HepG2 (cell line): Measurements from ENCODE around the gene ACOXL. TPM values are rescaled to one million over a fixed set of nuclear protein-coding genes. Genes with fewer than 3 reads are reported as not detected.

Experiments used
- ATAC-seq: fragments of 200-7000 bp; cut with Tn5 transposase; 3 replicates; pipeline ENCODE4 v1.9.1; 2020; ENCODE audit warnings: mild to moderate bottlenecking, moderate library complexity
- BruUV-seq: library from RNA; stranded (reverse); fragments of 400-500 nt; replicated peaks from 2 replicates; lab custom pipeline; 2021; lab: Mats Ljungman, UMichigan
- CTCF ChIA-PET: fragments of 300-600 bp; formaldehyde crosslinking; extraction: SDS; loops from one replicate; lab custom pipeline; 2021; ENCODE audit warnings: low total read pairs, inconsistent platforms, low intra/inter-chr PET ratio; lab: Yijun Ruan, JAX
- POLR2A ChIA-PET: fragments of 350-600 bp; sonication (Branson Sonifier 250); formaldehyde crosslinking; loops from one replicate; lab custom pipeline; 2020; ENCODE audit warnings: antibody characterized with exemption, inconsistent platforms; lab: Yijun Ruan, JAX
- DNase-seq: peaks from one replicate; pipeline ENCODE4 v3.0.0-alpha.2; 2015; ENCODE audit warnings: low spot score
- FAIRE-seq: peaks from 3 replicates; lab custom pipeline; 2011; peaks lifted over from hg19 to GRCh38; lab: Jason Lieb, UNC
- H2AFZ ChIP-seq: one replicate; pipeline ENCODE4 v1.6.1; 2011; ENCODE audit warnings: low read length, inconsistent platforms
- H3K27ac ChIP-seq: fragments of 300-600 bp; 3 replicates; pipeline ENCODE4 v1.8.0; 2011; ENCODE audit warnings: mixed run types, mild to moderate bottlenecking, mixed read lengths, low read length, inconsistent platforms; ENCODE audit not compliant: insufficient read depth; ENCODE audit errors: extremely low read length
- H3K27me3 ChIP-seq, 2 experiments: fragments of 200-600 bp in 1 of 2; 2 replicates in 1 of 2; 3 replicates in 1 of 2; pipeline versions ENCODE4 v1.6.0 to v1.8.0; 2011; ENCODE audit warnings: low read length in 2 of 2, mild to moderate bottlenecking in 2 of 2, moderate library complexity in 2 of 2, inconsistent platforms in 1 of 2; ENCODE audit not compliant: insufficient read depth in 2 of 2, control insufficient read depth in 1 of 2
- H3K36me3 ChIP-seq, 2 experiments: fragments of 200-600 bp in 1 of 2; replicated peaks in 1 of 2; 2 replicates in 1 of 2; 3 replicates in 1 of 2; pipeline versions ENCODE4 v1.5.1 to v1.8.0; 2011; ENCODE audit warnings: low read length in 2 of 2, inconsistent platforms in 1 of 2; ENCODE audit not compliant: insufficient read depth in 2 of 2, control insufficient read depth in 1 of 2
- H3K4me1 ChIP-seq: 2 replicates; pipeline ENCODE4 v1.5.1; 2012; ENCODE audit warnings: low read length, inconsistent platforms; ENCODE audit not compliant: insufficient read depth
- H3K4me2 ChIP-seq: 2 replicates; pipeline ENCODE4 v1.6.0; 2011; ENCODE audit warnings: low read depth, low read length, inconsistent platforms
- H3K4me3 ChIP-seq, 3 experiments: fragments of 200-600 bp in 1 of 3; sonication (generic), shearing (Covaris generic) in 1 of 3; replicated peaks in 1 of 3; 2 replicates each; pipeline ENCODE4 v1.5.1; 2011 to 2016; ENCODE audit warnings: low read length in 3 of 3, inconsistent platforms in 2 of 3, low read depth in 2 of 3, mild to moderate bottlenecking in 2 of 3, control low read depth in 1 of 3, mixed read lengths in 1 of 3; ENCODE audit not compliant: insufficient read depth in 1 of 3
- H3K79me2 ChIP-seq: one replicate; pipeline ENCODE4 v1.6.1; 2011; ENCODE audit warnings: low read length, inconsistent platforms; ENCODE audit not compliant: insufficient read depth
- H3K9ac ChIP-seq: 2 replicates; pipeline ENCODE4 v1.6.0; 2011; ENCODE audit warnings: mild to moderate bottlenecking, low read depth, low read length, inconsistent platforms; ENCODE audit not compliant: insufficient read depth
- H3K9me3 ChIP-seq: 2 replicates; pipeline ENCODE4 v1.5.1; 2012; ENCODE audit warnings: mild to moderate bottlenecking, low read length
- H4K20me1 ChIP-seq: 2 replicates; pipeline ENCODE4 v1.6.0; 2011; ENCODE audit warnings: inconsistent platforms, mild to moderate bottlenecking, low read length, moderate library complexity; ENCODE audit not compliant: insufficient read depth
- ATF6 ChIP-seq: sonication (generic); formaldehyde crosslinking; conservative IDR thresholded peaks from 2 replicates; pipeline ENCODE4 v1.4.0; 2020; ENCODE audit warnings: missing genetic modification reagents
- E2F5 ChIP-seq: sonication (generic); formaldehyde crosslinking; conservative IDR thresholded peaks from 2 replicates; pipeline ENCODE4 v1.4.0; 2020; ENCODE audit warnings: missing genetic modification reagents
- EZH2 ChIP-seq: conservative IDR thresholded peaks from 2 replicates; pipeline ENCODE4 v1.6.1; 2012; ENCODE audit warnings: mild to moderate bottlenecking, low read depth, low read length, moderate library complexity
- HOXD1 ChIP-seq: sonication (generic); formaldehyde crosslinking; IDR thresholded peaks from 2 replicates; pipeline ENCODE4 v1.5.0; 2020; ENCODE audit warnings: missing genetic modification reagents
- KDM6A ChIP-seq: IDR thresholded peaks from 2 replicates; pipeline ENCODE4 v1.6.1; 2016; ENCODE audit warnings: low read depth
- MIXL1 ChIP-seq: IDR thresholded peaks from 2 replicates; pipeline ENCODE4 v1.6.1; 2016
- PAF1 ChIP-seq: IDR thresholded peaks from 2 replicates; pipeline ENCODE4 v1.6.1; 2016; ENCODE audit warnings: missing genetic modification reagents, missing compliant biosample characterization
- RFXANK ChIP-seq: IDR thresholded peaks from 2 replicates; pipeline ENCODE4 v1.6.1; 2016
- ZFAT ChIP-seq: sonication (generic); formaldehyde crosslinking; conservative IDR thresholded peaks from 2 replicates; pipeline ENCODE4 v1.8.1; 2023; ENCODE audit warnings: missing genetic modification reagents, inconsistent platforms
- ZIK1 ChIP-seq: sonication (generic); formaldehyde crosslinking; IDR thresholded peaks from 2 replicates; pipeline ENCODE4 v1.5.0; 2020; ENCODE audit warnings: mild to moderate bottlenecking, low read depth, missing genetic modification reagents, borderline replicate concordance
- ZNF124 ChIP-seq: sonication (generic); formaldehyde crosslinking; IDR thresholded peaks from 2 replicates; pipeline ENCODE4 v1.4.0; 2020; ENCODE audit warnings: missing genetic modification reagents
- ZNF354B ChIP-seq: sonication (generic); formaldehyde crosslinking; IDR thresholded peaks from 2 replicates; pipeline ENCODE4 v1.8.0; 2022; ENCODE audit warnings: mild to moderate bottlenecking, missing genetic modification reagents
- ZNF674 ChIP-seq: sonication (generic); formaldehyde crosslinking; IDR thresholded peaks from 2 replicates; pipeline ENCODE4 v1.5.0; 2020; ENCODE audit warnings: low read depth, mild to moderate bottlenecking, missing genetic modification reagents
- ZNF737 ChIP-seq: sonication (generic); formaldehyde crosslinking; IDR thresholded peaks from 2 replicates; pipeline ENCODE4 v1.5.0; 2020; ENCODE audit warnings: missing genetic modification reagents, mild to moderate bottlenecking, borderline replicate concordance
- ZNF777 ChIP-seq: sonication (generic); formaldehyde crosslinking; IDR thresholded peaks from 2 replicates; pipeline ENCODE4 v1.4.0; 2020; ENCODE audit warnings: missing genetic modification reagents
- WGBS: methylation state at CpG from one replicate; pipeline ENCODE4 v1.1.6; 2017; ENCODE audit warnings: low lambda C conversion rate; 5-methylcytosine and 5-hydroxymethylcytosine counted together
- in situ Hi-C: cut with HindIII; loops from 2 replicates; pipeline ENCODE4 v1.10.0; 2017; ENCODE audit warnings: low pct_unique_long_range_greater_than_20kb; ENCODE audit not compliant: extremely low pct_ligation_motif_present
- intact Hi-C: fragments of 100-400 bp; cut with micrococcal nuclease; formaldehyde crosslinking; loops from one replicate; pipeline ENCODE4 v1.10.0; 2022; ENCODE audit not compliant: unreplicated experiment
- polyA plus RNA-seq, 8 experiments: library from polyadenylated mRNA; depleted of rRNA in 3 of 8; stranded (reverse) in 7 of 8; unstranded in 1 of 8; fragments of >200 nt; fragmentation: Illumina TruSeq in 4 of 8; extraction: Trizol in 4 of 8; gene quantifications; 2 replicates each; pipeline versions ENCODE4 v1.2.1 to v1.2.3, GENCODE V29; 2011 to 2016; ENCODE audit warnings: low read depth in 4 of 8, missing spikeins in 1 of 8, mixed read lengths in 1 of 8; ENCODE audit not compliant: insufficient read depth in 1 of 8
- total RNA-seq, 5 experiments: library from RNA; depleted of rRNA; stranded (reverse); fragments of >200 nt; fragmentation: Illumina TruSeq; extraction: Trizol; gene quantifications; 2 replicates each; pipeline ENCODE4 v1.2.3, GENCODE V29; 2016; ENCODE audit warnings: low read depth in 1 of 5
- TF ChIP-seq, protein P1 (sequence below): sonication (generic); formaldehyde crosslinking; IDR thresholded peaks from 2 replicates; pipeline ENCODE4 v1.4.0; 2020; ENCODE audit warnings: missing genetic modification reagents

The ACOXL gene
- total and polyA plus RNA-seq, 2 of the 13 experiments (the other 11 are each of a cell fraction or from before 2014, with no cell fraction given): not detected

DNA sequence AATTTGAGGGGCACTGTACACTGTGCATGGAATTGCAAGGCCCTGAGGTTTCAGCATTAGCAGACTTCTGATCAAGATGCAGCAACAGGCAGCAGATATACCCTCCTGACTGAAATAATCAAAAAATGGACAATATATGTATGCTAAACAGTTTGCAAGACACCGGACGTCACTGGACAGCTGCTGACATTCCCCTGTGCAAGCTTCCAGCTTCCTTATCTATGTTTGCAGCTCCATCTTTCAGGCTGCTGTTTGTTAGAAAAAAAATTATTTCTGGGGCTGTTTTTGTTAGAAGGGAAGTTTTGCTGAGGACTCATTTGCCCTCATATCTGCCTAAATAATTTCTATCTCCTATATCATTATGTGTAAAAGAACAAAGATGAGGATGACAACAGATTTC is 208.9 kb downstream of the ACOXL start:
- in situ Hi-C loops: no loop called here
- no peak overlapping the region for H3K9ac ChIP-seq
- TF ChIP-seq ZNF354B (CRISPR knock-in tag) (no peak), KDM6A (CRISPR knock-in tag) (no peak), ZNF124 (CRISPR knock-in tag) (no peak), ZNF737 (CRISPR knock-in tag) (no peak), ZFAT (CRISPR knock-in tag) (no peak), EZH2 (no peak), RFXANK (no peak), ZNF777 (CRISPR knock-in tag) (no peak), ZNF674 (no peak), MIXL1 (no peak), ZIK1 (CRISPR knock-in tag) (no peak), ATF6 (no peak), PAF1 (CRISPR knock-in tag) (no peak), HOXD1 (CRISPR knock-in tag) (no peak), E2F5 (CRISPR knock-in tag) (no peak)
- TF ChIP-seq, protein P1, sequence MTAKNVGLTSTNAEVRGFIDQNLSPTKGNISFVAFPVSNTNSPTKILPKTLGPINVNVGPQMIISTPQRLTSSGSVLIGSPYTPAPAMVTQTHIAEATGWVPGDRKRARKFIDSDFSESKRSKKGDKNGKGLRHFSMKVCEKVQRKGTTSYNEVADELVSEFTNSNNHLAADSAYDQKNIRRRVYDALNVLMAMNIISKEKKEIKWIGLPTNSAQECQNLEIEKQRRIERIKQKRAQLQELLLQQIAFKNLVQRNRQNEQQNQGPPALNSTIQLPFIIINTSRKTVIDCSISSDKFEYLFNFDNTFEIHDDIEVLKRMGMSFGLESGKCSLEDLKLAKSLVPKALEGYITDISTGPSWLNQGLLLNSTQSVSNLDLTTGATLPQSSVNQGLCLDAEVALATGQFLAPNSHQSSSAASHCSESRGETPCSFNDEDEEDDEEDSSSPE (CRISPR knock-in tag): no peak
- TF ChIP-seq, all 625 proteins: peak for 0
- intact Hi-C loops: no loop called here
- no peaks in the 10 kb centered on the region for H3K79me2 ChIP-seq
- no peaks in the 10 kb centered on the region for H3K9me3 ChIP-seq
- ChIA-PET CTCF (no interaction called here), POLR2A (no interaction called here)
- H2AFZ ChIP-seq: no peak overlapping the region
- ATAC-seq (no peak), FAIRE-seq (no peak), DNase-seq (no peak)
- no peak overlapping the region for H3K4me2 ChIP-seq
- H3K36me3 ChIP-seq: no peaks in the 10 kb centered on the region
- BruUV-seq: no TSS peak
- no peak overlapping the region for H3K27ac ChIP-seq
- no peaks in the 10 kb centered on the region for H3K27me3 ChIP-seq
- WGBS: 24% methylated on average over 2 of the region's 2 CpGs
- no peaks in the 10 kb centered on the region for H3K4me1 ChIP-seq
- no peaks in the 10 kb centered on the region for H4K20me1 ChIP-seq
- no peak overlapping the region for H3K4me3 ChIP-seq
